ENCODE results near the gene IPO4. TPM values are rescaled to one million over a fixed set of nuclear protein-coding genes. Genes with fewer than 3 reads are reported as not detected.
A peak's percentile ranks its signal among the peaks of the same experiment; 100 is the strongest.

IPO4 gene
- total and polyA plus RNA-seq, 9 of the 15 experiments (the other 6 are each of a cell fraction or from before 2014, with no cell fraction given) = 7.3 to 122 (median 31.8) TPM

- ChIA-PET POLR2A (interaction anchor here (0.5 kb wide), 1 partner anchor 39 kb away, joined by 3 read pairs; no protein-coding TSS in a partner anchor), CTCF (ENCODE audit: low intra/inter-chr PET ratio) (no interaction called here)
- H2AFZ ChIP-seq (ENCODE audit: low read depth, low read length) = no peak overlapping the region
- H3K36me3 ChIP-seq (ENCODE audit: control insufficient read depth, insufficient read depth, low read length) = peaks cover 12% of the 10 kb centered on the region; the same call in 1 of the 3 replicates
- H3K9me1 ChIP-seq (ENCODE audit: control insufficient read depth, insufficient read depth, low read length) = no peaks in the 10 kb centered on the region
- DNase-seq (ENCODE audit: extremely low read depth in 1 of 4, low spot score in 3 of 4) (no peak), FAIRE-seq (no peak), ATAC-seq (no peak)
- H3K27ac ChIP-seq (ENCODE audit: extremely low read depth, low read depth, low read length) = no peak overlapping the region
- intact Hi-C loops (cut with micrococcal nuclease) (no loop called here), in situ Hi-C loops (cut with MboI) (no loop called here)
- no peaks in the 10 kb centered on the region for H3K27me3 ChIP-seq (ENCODE audit: control insufficient read depth in 2 of 2, insufficient read depth in 2 of 2, low read length in 2 of 2)
- H3K9me3 ChIP-seq (replicated peaks; ENCODE audit: control insufficient read depth, insufficient read depth, low read depth, low read length) = no peaks in the 10 kb centered on the region
- no peak overlapping the region for H3K9ac ChIP-seq (ENCODE audit: insufficient read depth in 1 of 2, low read depth in 2 of 2, low read length in 2 of 2)
- peaks cover 0 to 6% of the 10 kb centered on the region in 2 experiments; a peak in 2 of 5 replicates for H3K4me1 ChIP-seq (replicated peaks in 1 of 2; ENCODE audit: control insufficient read depth in 2 of 2, insufficient read depth in 2 of 2, low read length in 2 of 2)
- no peak overlapping the region for H3K4me3 ChIP-seq
- TF ChIP-seq EP300 (IDR thresholded peaks at IDR 0.05; ENCODE audit: low read length) (no peak), ZNF316 (IDR thresholded peaks at IDR 0.05) (peak; percentile 83), MAFF (IDR thresholded peaks at IDR 0.05; ENCODE audit: low read length) (peak; percentile 82), MAFK (IDR thresholded peaks at IDR 0.05; ENCODE audit: low read length) (peak; percentile 71), MAFG (tag; conservative IDR thresholded peaks at IDR 0.05) (peak; percentile 48; the same call in 1 of the 2 replicates), C11orf30 (IDR thresholded peaks at IDR 0.05; ENCODE audit: low read depth) (peak; percentile 65)
- 91% methylated on average over 1 of the region's 1 CpG for WGBS (ENCODE audit: insufficient coverage, low coverage, missing lambda C conversion rate)
- peaks cover 52% of the 10 kb centered on the region for H3K79me2 ChIP-seq (ENCODE audit: control insufficient read depth, insufficient read depth, low read length)
- no TSS peak for BruUV-seq (replicated peaks)
- H4K20me1 ChIP-seq (replicated peaks; ENCODE audit: control insufficient read depth, insufficient read depth, low read length) = no peaks in the 10 kb centered on the region
- H3K4me2 ChIP-seq (ENCODE audit: insufficient read depth, low read length) = no peak overlapping the region
Observed at GRCh38 chr14:24226473-24226872, 37.9 kb upstream of the IPO4 start.

GRCh38 chr14:24224618-24225071, 36.0 kb upstream of the IPO4 start:
- intact Hi-C loops (cut with micrococcal nuclease) = no loop called here
- no TSS peak for BruUV-seq (replicated peaks)
- TF ChIP-seq, protein P1, sequence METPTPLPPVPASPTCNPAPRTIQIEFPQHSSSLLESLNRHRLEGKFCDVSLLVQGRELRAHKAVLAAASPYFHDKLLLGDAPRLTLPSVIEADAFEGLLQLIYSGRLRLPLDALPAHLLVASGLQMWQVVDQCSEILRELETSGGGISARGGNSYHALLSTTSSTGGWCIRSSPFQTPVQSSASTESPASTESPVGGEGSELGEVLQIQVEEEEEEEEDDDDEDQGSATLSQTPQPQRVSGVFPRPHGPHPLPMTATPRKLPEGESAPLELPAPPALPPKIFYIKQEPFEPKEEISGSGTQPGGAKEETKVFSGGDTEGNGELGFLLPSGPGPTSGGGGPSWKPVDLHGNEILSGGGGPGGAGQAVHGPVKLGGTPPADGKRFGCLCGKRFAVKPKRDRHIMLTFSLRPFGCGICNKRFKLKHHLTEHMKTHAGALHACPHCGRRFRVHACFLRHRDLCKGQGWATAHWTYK (CRISPR knock-in tag; IDR thresholded peaks at IDR 0.05) = no peak
- TF ChIP-seq MCM5 (IDR thresholded peaks at IDR 0.05; ENCODE audit: low read depth) (no peak), RBM22 (IDR thresholded peaks at IDR 0.05; ENCODE audit: low read depth, low read length, poor library complexity, severe bottlenecking) (no peak), ZNF785 (CRISPR knock-in tag; IDR thresholded peaks at IDR 0.05) (no peak), DPF2 (IDR thresholded peaks at IDR 0.05) (no peak), ZNF584 (CRISPR knock-in tag; IDR thresholded peaks at IDR 0.05; ENCODE audit: low read depth) (no peak), HMGN3 (IDR thresholded peaks at IDR 0.05; ENCODE audit: borderline replicate concordance, extremely low read depth, insufficient read length, low read depth, low read length) (no peak), BCOR (IDR thresholded peaks at IDR 0.05) (no peak), ZNF311 (CRISPR knock-in tag; IDR thresholded peaks at IDR 0.05) (no peak)
- TF ChIP-seq, protein P2, sequence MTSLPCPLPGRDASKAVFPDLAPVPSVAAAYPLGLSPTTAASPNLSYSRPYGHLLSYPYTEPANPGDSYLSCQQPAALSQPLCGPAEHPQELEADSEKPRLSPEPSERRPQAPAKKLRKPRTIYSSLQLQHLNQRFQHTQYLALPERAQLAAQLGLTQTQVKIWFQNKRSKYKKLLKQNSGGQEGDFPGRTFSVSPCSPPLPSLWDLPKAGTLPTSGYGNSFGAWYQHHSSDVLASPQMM (CRISPR knock-in tag; IDR thresholded peaks at IDR 0.05) = no peak

More at GRCh38 chr14:24224618-24225071, 36.0 kb upstream of the IPO4 start:
- in situ Hi-C loops (cut with MboI) = no loop called here
- H3K27me3 ChIP-seq (ENCODE audit: control insufficient read depth in 2 of 2, insufficient read depth in 2 of 2, low read length in 2 of 2) = no peaks in the 10 kb centered on the region
- no peaks in the 10 kb centered on the region; a peak in 1 of 5 replicates for H3K4me1 ChIP-seq (replicated peaks in 1 of 2; ENCODE audit: control insufficient read depth in 2 of 2, insufficient read depth in 2 of 2, low read length in 2 of 2)
- H3K9ac ChIP-seq (ENCODE audit: insufficient read depth in 1 of 2, low read depth in 2 of 2, low read length in 2 of 2) = no peak overlapping the region
- H3K9me1 ChIP-seq (ENCODE audit: control insufficient read depth, insufficient read depth, low read length) = no peaks in the 10 kb centered on the region
- peaks cover 44% of the 10 kb centered on the region for H3K79me2 ChIP-seq (ENCODE audit: control insufficient read depth, insufficient read depth, low read length)
- no peaks in the 10 kb centered on the region for H4K20me1 ChIP-seq (replicated peaks; ENCODE audit: control insufficient read depth, insufficient read depth, low read length)
- no peaks in the 10 kb centered on the region for H3K9me3 ChIP-seq (replicated peaks; ENCODE audit: control insufficient read depth, insufficient read depth, low read depth, low read length)
- DNase-seq (ENCODE audit: extremely low read depth in 1 of 4, low spot score in 3 of 4) (no peak), ATAC-seq (no peak), FAIRE-seq (no peak)
- H2AFZ ChIP-seq (ENCODE audit: low read depth, low read length) = no peak overlapping the region
- no peak overlapping the region for H3K4me2 ChIP-seq (ENCODE audit: insufficient read depth, low read length)
- H3K36me3 ChIP-seq (ENCODE audit: control insufficient read depth, insufficient read depth, low read length) = peaks cover 12% of the 10 kb centered on the region; the same call in 1 of the 3 replicates
- H3K27ac ChIP-seq (ENCODE audit: extremely low read depth, low read depth, low read length) = no peak overlapping the region
- no peak overlapping the region for H3K4me3 ChIP-seq
- CTCF ChIA-PET (ENCODE audit: low intra/inter-chr PET ratio) = no interaction called here
- 93% methylated on average over 7 of the region's 7 CpGs for WGBS (ENCODE audit: insufficient coverage, low coverage, missing lambda C conversion rate)
- POLR2A ChIA-PET = interaction anchor here (1.2 kb wide), 1 partner anchor 8 kb away, joined by 4 read pairs; the partner anchor contains the start of gene MDP1
